HFFc6 (cell line): ENCODE data around the gene STT3B. TPM values are rescaled to one million over a fixed set of nuclear protein-coding genes. Genes with fewer than 3 reads are reported as not detected.

Experiments
- DNase-seq: peaks from one replicate; pipeline ENCODE4 v3.0.0-alpha.2; 2018
- H3K27ac Mint-ChIP-seq: 2 replicates; pipeline ENCODE4 v1.8.0; 2020; ENCODE audit warnings: mild to moderate bottlenecking, mixed read lengths
- H3K27me3 Mint-ChIP-seq: 2 replicates; pipeline ENCODE4 v1.8.0; 2021; ENCODE audit warnings: mild to moderate bottlenecking, moderate library complexity, mixed read lengths; ENCODE audit not compliant: insufficient read depth
- H3K36me3 Mint-ChIP-seq: 2 replicates; pipeline ENCODE4 v1.8.0; 2021; ENCODE audit warnings: low read depth, mixed read lengths
- H3K4me1 Mint-ChIP-seq: 2 replicates; pipeline ENCODE4 v1.8.0; 2020; ENCODE audit warnings: low read depth, mixed read lengths
- H3K4me3 Mint-ChIP-seq: 2 replicates; pipeline ENCODE4 v1.8.0; 2020; ENCODE audit warnings: mild to moderate bottlenecking, moderate library complexity, mixed read lengths
- H3K9me3 Mint-ChIP-seq: 2 replicates; pipeline ENCODE4 v1.8.0; 2020; ENCODE audit warnings: mild to moderate bottlenecking, mixed read lengths
- total RNA-seq, 6 experiments: library from RNA; stranded (reverse); fragmentation: NEBNext Ultra II Directional; extraction: Animal tissue kit (Norgen Biotek cat#: 25700); gene quantifications; 2 replicates in 1 of 6; 3 replicates in 5 of 6; pipeline ENCODE4 v1.2.3, GENCODE V29; 2021
- TF ChIP-seq, protein P1 (sequence below): fragments of 200-600 bp; sonication (generic); IDR thresholded peaks from 2 replicates; pipeline ENCODE4 v1.5.0; 2021; ENCODE audit warnings: antibody characterized with exemption, mild to moderate bottlenecking

Gene STT3B
- total RNA-seq, 6 experiments from 2014 or later, result 124 to 153 (median 135) TPM

DNA sequence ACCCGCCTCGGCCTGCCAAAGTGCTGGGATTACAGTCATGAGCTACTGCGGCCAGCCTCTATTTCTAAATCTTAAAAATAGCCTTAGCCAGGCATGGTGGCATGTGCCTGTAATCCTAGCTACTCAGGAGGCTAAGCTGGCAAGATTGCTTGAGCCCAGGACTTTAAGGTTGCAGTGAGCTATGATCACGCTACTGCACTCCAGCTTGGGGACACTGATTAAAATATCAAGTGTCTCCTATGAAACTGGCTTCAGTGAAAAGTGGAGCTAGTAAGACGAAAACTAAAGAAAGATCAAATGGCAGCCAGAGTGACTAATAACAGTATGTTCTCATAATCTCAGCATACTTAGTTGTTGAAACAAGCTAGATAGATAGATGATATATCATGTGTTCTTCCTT, 112.5 kb downstream of the STT3B start:
- H3K27ac Mint-ChIP-seq, result no peak overlapping the region
- H3K9me3 Mint-ChIP-seq, result peaks cover 33% of the 10 kb centered on the region
- no peaks in the 10 kb centered on the region for H3K27me3 Mint-ChIP-seq
- no peak overlapping the region for H3K4me3 Mint-ChIP-seq
- TF ChIP-seq, protein P1, sequence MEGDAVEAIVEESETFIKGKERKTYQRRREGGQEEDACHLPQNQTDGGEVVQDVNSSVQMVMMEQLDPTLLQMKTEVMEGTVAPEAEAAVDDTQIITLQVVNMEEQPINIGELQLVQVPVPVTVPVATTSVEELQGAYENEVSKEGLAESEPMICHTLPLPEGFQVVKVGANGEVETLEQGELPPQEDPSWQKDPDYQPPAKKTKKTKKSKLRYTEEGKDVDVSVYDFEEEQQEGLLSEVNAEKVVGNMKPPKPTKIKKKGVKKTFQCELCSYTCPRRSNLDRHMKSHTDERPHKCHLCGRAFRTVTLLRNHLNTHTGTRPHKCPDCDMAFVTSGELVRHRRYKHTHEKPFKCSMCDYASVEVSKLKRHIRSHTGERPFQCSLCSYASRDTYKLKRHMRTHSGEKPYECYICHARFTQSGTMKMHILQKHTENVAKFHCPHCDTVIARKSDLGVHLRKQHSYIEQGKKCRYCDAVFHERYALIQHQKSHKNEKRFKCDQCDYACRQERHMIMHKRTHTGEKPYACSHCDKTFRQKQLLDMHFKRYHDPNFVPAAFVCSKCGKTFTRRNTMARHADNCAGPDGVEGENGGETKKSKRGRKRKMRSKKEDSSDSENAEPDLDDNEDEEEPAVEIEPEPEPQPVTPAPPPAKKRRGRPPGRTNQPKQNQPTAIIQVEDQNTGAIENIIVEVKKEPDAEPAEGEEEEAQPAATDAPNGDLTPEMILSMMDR, result no peak
- peaks cover 44% of the 10 kb centered on the region for H3K36me3 Mint-ChIP-seq
- DNase-seq, result no peak
- no peaks in the 10 kb centered on the region for H3K4me1 Mint-ChIP-seq

DNA sequence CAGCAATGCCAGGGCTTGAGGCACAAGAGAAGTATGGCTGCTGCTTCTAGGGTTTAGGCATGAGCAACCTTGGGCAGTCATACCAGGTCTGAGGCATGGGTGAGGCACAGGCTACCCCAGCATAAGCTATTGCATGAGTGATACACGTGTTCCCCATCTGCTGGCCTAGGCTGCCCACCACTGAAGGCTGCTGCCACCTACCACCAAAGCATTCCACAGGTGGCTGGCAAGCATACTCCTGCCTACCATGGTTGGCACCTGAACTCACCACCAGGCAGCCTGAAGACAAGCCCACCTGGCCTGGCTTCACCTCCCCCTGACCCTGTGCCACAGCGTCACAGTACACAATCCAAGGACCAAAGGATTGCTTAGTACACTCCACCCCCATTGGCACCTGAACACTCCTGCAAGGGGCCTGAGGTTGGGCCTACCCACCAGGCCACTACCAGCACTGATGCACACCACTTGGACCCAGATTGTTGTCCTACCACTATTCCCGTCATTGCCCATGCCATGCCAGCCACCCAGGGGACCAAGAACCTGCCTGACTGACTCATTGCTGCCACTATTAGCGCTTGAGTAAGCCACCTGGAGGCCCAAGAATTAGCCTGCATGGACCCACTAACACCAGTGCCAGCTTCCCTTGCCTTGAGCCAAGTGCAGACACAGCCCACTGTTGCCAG, 115.7 kb downstream of the STT3B start:
- Mint-ChIP-seq H3K27ac (no peak overlapping the region), H3K4me1 (no peaks in the 10 kb centered on the region), H3K36me3 (peaks cover 65% of the 10 kb centered on the region), H3K27me3 (peaks cover 3% of the 10 kb centered on the region; the same call in 1 of the 2 replicates), H3K4me3 (no peak overlapping the region), H3K9me3 (peaks cover 63% of the 10 kb centered on the region)
- no peak for DNase-seq
- TF ChIP-seq, protein P1, result no peak

DNA sequence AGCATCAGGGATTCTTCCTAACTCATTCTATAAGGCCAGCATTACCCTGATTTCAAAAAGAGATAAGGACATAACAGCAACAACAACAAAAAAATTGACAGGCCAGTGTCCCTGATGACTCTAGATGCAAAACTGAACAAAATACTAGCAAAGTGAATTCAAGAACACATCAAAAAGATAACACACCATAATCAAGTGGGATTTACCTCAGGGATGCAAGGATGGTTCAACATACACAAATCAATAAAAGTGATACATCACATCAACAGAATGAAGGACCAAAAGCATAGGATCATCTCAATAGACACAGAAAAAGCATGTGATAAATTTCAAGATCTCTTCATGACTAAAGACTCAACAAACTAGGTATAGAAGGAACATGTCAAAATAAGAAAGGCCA, 119.6 kb downstream of the STT3B start:
- TF ChIP-seq, protein P1, result no peak
- Mint-ChIP-seq H3K27me3 (peaks cover 3% of the 10 kb centered on the region; the same call in 1 of the 2 replicates), H3K4me1 (no peaks in the 10 kb centered on the region), H3K4me3 (no peak overlapping the region), H3K36me3 (peaks cover 86% of the 10 kb centered on the region), H3K9me3 (peaks cover 79% of the 10 kb centered on the region), H3K27ac (no peak overlapping the region)
- DNase-seq, result no peak

DNA sequence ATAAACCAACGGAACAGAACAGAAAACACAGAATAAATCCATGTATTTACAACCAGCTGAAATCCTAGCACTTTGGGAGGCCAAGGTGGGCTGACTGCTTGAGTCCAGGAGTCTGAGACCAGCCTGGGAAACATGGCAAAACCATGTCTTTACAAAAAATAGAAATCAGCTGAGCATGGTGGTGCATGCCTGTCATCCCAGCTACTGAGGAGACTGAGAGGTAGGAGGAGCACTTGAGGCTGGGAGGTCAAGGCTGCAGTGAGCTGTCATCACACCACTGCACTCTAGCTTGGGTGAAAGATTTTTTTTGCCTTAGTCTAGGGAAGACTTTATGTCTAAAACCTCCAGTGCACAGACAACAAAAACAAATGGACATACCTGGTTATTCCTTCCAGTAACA, 120.7 kb downstream of the STT3B start:
- Mint-ChIP-seq H3K9me3 (peaks cover 70% of the 10 kb centered on the region), H3K36me3 (peaks cover 85% of the 10 kb centered on the region), H3K27ac (no peak overlapping the region), H3K4me1 (no peaks in the 10 kb centered on the region), H3K4me3 (no peak overlapping the region), H3K27me3 (peaks cover 3% of the 10 kb centered on the region; the same call in 1 of the 2 replicates)
- TF ChIP-seq, protein P1, result no peak
- DNase-seq, result no peak

DNA sequence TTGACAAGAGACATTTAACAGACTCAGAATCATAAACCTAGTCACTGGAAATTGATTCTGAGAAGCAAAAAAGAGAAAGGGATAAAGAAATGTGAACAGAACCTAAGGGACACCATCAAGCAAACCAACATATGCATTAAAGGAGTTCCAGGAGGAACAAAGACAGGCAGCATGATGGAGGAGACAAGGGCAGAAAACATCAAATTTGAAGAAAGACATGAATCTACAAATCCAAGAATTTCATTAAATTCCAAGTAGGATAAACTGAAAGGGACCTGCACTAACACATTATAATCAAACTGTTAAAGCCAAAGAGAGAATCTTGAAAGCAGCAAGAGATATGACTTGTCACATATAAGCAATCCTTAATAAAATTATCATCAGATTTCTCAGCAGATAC, 122.3 kb downstream of the STT3B start:
- Mint-ChIP-seq H3K9me3 (peaks cover 55% of the 10 kb centered on the region), H3K4me3 (no peak overlapping the region)
- no peak for DNase-seq

More for the DNA sequence above, 122.3 kb downstream of the STT3B start:
- Mint-ChIP-seq H3K27ac (no peak overlapping the region), H3K36me3 (peaks cover 69% of the 10 kb centered on the region), H3K27me3 (peaks cover 3% of the 10 kb centered on the region; the same call in 1 of the 2 replicates), H3K4me1 (no peaks in the 10 kb centered on the region)
- TF ChIP-seq, protein P1, result no peak
